ENCODE data around the gene MTHFD2L.
"Not testable (repeated sequence)": the region's sequence is repeated elsewhere in the genome, so short reads cannot be mapped to it uniquely, and the experiment has no call there.

Gene MTHFD2L

DNA sequence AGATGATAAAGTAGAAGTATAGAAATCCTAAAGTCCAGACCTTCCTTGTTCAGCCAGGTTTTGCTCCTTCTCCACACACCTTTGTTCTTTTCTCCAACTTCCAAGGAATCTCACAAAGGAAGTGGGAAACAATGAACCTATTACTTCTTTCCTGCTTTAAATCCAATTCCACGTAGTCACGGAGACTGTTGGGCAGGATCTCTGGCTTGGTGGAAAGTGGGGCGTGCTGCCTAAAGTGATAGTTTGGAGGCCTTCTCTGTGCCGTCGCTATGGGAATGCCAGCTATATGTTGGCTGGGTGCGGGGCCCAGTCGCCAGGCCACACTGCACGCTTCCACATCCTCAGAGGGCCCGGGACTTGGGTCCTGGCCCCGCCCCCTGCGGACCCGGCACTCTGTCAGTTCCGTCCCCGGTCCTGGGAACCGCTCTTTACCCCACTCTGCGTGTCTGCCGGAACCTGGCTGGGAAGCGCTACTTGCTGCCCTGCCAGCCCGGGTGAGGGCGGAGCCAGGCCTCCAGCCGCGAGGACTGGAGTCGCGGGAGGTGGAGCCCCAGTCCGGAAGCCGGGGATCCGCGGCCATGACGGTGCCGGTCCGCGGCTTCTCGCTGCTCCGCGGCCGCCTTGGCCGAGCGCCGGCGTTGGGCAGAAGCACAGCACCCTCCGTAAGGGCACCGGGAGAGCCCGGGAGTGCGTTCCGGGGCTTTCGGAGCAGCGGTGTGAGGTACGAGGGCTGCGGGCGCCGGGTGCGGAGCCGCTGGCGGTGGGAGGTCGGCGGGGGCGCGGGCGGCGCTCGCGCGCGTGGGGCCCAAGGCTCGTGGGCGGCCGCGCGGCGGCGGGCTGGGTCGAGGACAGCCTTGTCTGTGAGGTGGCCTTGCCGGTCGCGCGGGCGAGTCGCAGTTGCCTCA, at the start of gene MTHFD2L:
TSS of gene MTHFD2L (plus strand) at position 558 of the 905 bp plus-strand sequence. CDS start at position 579, 21 bp downstream.
- DNase-seq = peak; percentile 97

DNA sequence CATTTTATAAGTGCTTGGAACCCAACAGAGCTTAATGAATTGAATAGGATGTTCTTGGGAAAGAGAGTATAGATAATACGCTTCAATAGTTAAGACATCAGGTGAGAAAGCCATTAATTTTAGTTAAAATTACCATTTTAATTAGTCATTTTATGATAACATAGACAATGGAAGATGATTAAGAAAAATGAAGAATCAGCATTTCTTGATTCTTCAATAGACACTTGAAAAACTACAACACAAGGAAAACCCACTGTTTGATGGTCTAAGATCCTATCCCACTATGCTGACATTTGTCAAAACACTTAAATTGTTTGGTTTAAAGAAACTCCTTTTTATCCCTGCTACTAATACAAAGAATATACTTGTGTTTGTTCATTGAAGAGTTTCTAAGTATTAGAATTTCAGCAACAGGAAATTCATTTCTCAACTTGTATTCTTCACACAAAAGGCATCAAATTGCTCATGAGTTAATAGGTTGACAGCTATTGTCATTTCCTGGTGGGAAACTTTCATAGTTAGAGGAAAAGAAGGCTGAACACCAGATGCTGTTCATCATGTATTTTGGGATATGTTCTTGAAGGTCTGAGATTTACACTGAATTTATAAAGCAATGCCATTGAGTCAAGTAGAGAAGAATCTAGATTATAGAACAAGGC, 49.3 kb upstream of the MTHFD2L start:
- DNase-seq = no peak

DNA sequence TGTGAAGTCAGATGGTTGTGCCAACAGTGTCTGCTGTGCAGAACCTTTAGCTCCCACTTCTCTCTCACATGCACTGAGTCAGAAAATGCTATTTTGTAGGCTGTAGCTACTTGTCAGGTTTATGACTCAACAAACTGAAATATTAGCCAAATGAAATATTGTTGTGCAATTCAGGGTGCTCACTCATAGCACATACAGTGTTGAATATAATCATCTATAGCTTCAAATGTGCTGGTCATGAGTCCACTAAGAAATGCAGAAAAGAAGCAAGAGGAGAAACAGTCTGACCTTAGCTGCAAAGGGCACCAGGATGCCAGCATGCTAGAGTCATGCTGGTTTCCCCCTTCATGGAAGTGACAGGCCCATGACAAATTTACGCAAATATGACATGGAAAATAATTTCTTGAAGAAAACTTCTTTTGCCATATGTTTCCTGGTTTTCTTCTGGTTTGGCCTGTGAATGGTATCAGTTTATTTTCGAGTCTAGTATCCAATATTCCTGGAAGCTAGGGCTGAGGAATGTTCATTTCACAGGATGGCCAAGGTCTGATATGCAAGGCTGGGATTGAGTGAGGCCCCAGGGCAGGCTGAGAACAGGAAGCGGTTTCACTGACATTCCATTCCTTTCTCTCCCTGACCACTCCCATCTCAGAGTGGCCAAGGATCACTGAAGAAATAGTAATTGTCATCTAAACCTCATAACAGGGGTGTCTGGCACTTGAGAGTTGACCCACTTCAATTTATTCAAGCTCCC, 48.6 kb upstream of the MTHFD2L start:
- peak; percentile 57 for DNase-seq

DNA sequence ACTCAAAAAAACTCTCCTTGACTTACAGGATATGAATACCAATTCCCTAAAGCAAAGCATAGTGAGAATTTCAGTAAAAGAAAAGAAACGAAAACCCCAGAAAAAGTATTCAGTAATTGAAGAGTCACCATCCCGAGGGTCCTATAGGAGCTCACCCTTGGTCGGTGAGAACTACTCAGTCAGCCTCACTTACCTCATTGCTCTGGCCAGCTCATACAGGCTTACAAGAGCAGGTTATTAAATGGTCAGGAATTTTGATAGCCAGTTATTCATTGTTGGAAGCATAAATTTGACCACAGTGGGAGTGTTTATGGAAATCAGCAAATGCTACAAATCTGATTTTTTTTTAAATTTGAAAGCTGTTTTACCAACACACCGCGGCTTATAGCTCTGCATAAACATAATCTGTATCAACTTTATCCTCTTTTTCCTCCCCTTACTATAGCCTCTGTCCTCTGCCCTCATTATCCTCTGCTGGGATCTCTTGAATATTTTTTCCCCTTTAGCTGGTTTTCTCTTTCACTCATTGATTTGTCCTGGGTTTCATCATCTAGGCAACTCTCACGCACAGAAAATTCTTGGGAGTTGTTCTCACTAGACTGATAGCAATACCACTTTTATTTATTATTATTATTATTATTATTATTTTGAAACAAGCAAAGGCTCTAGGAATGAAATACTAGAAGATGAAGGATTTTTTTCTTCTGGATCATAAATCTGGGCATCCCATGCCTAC, 47.9 kb upstream of the MTHFD2L start:
- DNase-seq = peak; percentile 36

DNA sequence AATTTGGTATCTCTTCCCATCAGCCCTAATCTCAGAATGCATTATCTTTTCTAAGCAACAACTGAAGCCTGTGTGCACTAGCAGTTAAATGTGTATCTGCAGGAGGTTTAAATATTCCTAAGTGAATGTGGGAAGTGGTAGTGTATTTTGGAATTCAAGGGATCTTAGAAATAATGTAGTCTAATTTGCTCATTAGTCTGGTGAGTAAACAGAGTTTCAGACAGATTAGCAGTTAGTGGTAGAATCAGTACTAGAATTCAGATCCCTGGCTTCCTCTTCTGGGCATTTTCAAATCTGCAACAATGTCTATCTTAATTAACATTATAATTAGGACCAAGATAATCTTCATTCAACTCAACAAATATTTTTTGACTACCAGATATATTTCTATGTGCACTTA, 47.2 kb upstream of the MTHFD2L start:
- DNase-seq = no peak

DNA sequence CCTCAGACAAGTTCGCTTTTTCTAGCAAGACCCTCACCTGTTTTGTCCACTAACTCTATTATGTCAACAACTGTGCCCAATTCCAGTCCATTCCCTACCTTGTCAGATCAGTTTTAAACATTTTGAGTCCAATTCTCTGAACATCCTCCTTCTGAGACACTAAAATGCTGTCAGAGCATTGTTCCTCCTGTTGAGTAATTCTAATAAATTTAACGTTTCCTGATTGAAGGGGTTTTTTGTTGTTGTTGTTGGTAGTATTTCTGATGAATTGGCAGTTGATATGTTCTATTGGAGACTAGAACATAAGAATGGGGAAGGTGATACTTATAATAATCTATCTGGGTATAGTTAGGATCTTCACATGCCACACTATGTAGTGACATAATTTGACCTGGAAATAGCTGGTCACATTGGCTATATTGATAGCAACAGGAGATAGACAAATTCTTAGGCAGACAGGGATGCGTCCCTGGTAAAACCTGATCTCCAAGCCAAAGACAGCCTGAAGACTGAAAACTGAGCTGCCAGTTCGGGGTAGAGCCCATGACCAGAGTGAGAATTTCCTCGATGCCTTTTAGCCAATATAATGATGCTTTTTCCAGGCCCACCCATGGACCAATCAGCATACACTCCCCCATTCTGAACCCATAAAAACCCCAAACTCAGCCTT, 46.5 kb upstream of the MTHFD2L start:
- no peak for DNase-seq

DNA sequence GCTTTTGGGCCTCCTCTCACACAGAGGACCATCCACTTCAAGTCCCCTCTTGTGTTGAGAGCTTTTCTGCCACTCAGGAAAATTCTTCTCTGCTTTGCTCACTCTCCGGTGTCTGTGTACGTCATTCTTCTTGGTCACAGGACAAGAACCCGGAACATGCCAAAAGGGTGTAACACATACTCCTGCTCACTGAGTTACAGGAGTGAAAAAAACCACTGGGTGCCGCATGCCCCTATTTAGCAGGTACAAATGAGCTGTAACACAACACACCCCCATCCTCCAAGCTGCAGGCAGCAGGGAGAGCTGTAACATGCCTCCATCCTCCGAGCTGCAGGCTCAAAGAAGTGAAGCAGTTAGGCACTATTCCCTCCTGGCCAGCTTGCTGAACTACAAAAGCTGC, 45.9 kb upstream of the MTHFD2L start:
- DNase-seq = peak; percentile 32

DNA sequence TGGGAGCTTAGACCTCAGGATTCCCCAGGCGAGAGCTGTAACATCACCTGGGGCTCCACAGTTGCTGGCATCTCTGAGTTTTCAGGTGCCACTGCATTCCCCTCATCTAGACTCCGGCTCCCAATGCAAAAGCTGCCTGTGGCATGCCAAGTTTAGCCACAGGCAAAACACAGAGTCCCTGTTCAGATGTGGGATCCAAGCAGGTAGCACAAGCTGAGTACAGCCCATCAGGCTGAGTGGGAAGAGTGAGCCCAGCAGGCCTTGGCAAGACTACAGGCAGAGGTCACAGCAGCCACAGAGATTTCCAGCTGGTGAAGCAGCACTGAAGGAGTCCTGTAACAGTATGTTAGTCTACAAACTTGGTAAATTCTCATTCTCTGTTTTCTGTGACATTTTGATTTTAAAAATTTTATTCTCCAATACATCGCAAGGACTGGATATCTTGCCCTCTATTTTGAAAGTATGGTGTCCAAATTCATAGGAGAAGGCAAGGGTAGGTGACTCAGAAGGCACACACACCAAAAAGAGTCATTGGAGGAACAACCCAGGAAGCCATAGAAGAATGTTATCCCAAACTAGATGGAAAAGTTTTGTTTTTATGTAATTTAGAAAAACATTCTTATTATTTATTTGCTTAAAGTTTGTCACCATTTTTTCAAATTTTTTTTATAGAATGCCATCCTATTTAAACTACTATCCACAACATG, 45.4 kb upstream of the MTHFD2L start:
- no peak for DNase-seq

DNA sequence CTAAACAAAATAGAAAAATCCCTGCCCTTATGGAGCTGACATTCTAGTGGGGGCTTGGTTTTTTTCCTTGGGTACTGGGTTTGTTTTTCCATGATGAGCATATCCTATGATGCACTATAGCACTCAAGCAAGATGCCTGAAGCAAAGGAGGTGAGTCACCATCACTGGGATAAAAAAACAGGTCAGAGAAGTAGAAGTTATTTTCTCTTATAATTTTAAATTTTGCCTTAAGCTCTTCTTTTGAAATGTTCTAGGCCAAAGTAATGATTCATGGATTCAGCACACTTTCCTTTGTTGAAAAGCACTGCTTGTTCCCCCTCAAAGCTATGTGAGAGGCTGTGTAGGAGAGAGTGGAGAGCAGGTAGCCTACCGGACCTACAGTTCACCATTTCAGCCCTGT, 43.7 kb upstream of the MTHFD2L start:
- DNase-seq = no peak

DNA sequence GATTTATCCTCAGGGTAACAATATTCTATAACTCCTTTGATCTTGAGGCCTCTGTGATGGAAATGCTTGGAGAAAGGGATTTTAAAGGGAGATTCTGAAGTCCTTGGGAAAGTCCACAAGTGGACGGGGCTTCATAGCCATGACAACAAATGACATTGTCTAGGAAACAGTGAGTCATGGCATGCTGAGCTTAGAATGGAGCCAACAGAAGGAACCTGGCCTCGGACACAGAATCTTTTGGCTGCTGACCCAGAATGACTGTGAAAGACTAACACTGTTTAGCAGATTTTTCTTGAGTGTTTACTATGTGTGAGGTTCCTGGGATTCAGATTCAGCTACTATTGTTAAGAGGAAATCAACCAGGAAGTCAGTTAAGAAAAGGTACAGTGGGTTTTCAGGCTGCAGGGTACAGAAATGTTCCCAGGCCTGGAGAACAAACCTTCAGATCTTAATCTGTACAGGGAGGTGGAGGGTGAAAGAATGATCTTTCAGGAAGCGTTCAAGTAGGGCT, 40.8 kb upstream of the MTHFD2L start:
- DNase-seq = peak; percentile 78

DNA sequence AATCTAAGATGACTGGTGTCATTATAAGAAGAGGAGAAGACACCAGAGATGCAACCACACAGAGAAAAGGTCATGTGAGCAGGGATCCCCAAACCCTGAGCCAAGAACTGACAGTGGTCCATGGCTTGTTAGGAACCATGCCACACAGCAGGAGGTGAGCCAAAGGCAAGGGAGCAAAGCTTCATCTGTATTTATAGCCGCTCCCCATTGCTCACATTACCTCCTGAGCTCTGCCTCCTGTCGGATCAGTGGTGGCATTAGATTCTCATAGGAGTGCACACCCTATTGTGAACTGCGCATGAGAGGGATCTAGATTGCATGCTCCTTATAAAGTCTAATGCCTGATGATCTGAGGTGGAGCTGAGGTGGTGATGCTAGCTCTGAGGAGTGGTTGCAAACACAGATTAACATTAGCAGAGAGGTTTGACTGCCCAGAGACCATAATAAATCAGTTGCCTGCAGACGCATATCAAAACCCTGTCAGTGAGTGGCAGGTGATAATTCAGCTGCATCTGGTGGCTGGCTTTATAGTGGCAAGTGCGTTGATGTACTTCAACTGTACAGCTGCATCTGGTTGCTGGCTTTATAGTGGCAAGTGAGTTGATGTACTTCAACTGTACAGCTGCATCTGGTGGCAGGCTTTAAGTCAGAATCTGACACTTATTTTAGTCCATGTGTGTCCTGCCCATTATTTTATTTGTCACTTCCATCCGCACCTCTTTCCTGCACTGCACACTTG, 39.1 kb upstream of the MTHFD2L start:
- DNase-seq = no peak

DNA sequence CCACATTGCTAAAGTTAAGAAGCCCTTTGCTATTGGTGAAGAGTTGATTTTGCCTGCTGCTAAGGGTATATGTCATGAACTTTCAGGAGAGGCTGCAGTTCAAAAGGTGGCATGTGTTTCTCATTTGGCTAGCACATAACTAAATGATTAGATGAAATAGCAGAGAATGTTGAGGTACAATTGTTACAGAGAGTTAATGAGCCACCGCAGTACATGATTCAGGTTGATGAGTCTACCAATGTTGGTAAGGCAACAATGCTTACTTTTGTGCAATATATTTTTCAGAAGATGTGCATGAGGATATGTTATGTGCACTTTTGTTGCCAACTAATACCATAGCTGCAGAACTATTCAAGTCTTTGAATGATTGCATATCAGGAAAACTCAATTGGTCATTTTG, 37.8 kb upstream of the MTHFD2L start:
- no peak for DNase-seq

DNA sequence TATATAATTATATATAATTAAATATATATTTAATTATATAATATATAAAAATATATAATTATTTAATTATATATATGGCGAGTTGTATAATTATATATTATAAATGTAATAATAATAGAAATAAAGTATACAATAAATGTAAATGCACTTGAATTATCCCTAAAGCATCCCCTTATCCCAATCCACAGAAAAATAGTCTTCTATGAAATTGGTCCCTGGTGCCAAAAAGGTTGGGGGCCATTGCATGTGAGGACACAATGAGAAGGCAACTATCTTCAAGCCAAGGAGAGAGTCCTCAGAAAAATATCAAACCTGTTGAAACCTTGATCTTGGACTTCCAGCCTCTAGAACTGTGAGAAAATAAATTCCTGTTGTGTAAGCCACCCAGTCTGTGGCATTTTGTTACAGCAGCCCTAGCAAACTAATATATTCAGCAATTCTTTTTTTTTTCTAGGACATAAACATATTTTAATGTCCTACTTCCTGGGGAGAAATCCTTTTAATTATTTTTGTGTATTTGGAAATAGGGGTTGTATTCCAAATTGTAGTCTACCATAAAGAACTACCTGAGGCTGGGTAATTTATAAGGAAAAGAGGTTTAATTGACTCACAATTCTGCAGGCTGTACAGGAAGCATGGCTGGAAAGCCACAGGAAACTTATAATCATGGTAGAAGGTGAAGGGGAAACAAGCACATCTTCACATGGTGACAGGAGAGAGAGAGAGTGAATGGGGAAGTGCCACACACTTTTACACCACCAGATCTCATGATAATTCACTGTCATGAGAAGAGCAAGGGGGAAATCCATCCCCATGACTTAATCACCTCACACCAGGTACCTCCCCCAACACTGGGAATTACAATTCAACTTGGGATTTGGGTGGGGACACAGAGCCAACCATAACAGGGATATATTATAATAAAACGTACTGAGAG, 36.0 kb upstream of the MTHFD2L start:
- DNase-seq = no peak

DNA sequence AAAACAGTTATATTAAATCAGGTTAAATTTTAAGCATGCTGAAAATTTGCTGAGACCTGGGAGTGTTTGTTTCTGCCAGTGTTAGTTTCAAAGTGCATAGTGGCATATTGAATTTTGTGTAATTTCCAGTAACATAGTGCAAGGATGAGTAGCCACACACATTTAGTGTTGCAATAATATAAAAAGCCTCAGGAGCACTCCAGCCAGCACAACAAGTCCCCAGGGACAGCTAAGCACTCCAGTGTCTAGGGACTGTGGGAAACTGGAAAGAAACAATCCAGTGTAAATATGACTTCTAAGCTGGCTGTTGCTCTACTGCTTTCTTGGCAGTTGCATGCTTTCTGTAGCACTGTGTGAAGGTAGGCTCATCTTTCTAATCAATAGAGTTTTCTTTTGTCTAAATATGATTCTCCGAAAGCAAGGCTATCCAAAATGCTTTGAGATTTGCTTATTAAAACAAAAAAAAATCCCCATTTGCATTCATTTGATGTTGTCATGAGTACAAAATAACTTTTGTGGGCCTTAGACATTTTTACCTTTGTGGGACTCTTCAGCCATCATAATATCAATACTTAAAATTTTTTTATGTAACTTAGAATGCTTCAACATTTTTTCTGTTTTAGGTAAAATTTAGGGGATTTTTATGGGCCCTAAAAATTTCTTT, 34.7 kb upstream of the MTHFD2L start:
- DNase-seq = no peak

DNA sequence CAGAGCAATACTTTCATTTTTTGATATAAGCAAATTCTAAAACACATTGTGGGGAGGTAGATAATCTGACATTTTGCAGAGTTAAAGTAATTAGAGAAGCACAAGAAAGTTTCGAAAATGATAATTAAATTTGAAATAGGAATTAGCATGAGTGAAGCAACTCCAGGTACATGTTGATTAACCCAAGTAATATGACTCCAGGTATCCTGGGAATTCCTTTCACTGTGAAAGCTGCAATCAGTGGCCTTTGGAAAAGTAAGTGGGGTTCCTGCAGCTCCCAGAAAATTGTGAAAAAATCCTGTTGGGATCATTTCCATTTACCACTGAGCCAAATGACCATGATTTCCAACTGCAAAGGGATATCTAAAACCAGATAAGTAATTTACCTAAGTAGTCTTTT, 32.9 kb upstream of the MTHFD2L start:
- DNase-seq = no peak

DNA sequence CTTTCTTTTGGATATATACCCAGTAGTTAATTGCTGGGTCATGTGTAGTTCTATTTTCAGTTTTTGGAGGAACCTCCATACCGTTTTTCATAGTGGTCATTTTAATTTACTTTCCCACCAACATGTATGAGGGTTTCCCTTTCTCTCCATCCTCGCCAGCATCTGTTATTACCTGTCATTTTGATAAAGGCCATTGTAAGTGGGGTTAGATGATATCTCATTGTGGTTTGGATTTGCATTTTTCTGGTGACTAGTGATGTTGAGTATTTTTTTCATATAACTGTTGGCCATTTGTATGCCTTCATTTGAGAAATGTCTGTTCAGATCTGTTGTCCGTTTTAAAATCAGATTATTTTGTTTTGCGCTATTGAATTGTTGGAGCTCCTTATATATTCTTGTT, 30.2 kb upstream of the MTHFD2L start:
- DNase-seq = no peak

DNA sequence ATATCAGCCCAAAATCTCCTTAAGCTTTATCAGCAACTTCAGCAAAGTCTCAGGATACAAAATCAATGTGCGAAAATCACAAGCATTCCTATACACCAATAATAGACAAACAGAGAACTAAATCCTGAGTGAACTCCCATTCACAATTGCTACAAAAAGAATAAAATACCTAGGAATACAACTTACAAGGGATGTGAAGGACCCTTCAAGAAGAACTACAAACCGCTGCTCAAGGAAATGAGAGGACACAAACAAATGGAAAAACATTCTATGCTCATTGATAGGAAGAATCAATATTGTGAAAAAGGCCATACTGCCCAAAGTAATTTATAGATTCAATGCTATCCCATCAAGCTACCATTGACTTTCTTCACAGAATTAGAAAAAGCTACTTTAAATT, 27.1 kb upstream of the MTHFD2L start:
- not testable (repeated sequence) for DNase-seq

DNA sequence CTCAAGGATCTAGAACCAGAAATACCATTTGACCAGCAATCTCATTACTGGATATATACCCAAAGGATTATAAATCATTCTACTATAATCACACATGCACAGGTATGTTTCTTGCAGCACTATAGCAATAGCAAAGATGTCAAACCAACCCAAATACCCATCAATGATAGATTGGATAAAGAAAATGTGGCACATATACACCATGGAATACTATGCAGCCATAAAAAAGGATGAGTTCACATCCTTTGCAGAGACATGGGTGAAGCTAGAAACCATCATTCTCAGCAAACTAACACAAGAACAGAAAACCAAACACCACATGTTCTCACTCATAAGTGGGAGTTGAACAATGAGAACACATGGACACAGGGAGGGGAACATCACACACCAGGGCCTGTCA, 25.7 kb upstream of the MTHFD2L start:
- not testable (repeated sequence) for DNase-seq

DNA sequence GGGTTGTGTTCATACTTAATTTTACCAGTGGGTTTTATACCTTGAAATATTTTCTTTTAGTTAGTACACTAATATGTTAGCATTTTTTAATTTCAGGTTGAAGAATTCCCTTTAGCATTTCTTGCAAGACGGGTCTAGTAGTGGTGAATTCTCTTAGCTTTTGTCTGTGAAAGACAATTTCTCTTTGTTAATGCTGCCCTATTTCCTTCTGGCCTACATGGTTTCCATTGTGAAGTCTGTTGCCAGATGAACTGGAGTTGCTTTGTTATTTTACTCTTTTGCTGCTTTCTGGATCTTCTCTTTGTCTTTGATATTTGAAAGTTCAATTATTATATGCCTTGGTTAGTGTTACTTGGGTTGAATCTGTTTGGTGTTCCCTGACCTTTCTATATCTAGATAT, 25.0 kb upstream of the MTHFD2L start:
- DNase-seq = no peak
